Measurements from ENCODE around the gene TACC2. TPM values are rescaled to one million over a fixed set of nuclear protein-coding genes. Genes with fewer than 3 reads are reported as not detected.
"Not testable (repeated sequence)": the region's sequence is repeated elsewhere in the genome, so short reads cannot be mapped to it uniquely, and the experiment has no call there.

TACC2 gene
- total RNA-seq, 1 donor from 2014 or later: not detected

GRCh38 chr10:122073508-122073907 is 84.5 kb downstream of the TACC2 start:
- intact Hi-C loops (cut with micrococcal nuclease): no loop called here
- DNase-seq (no peak), ATAC-seq (ENCODE audit: low read depth) (no peak)
- TF ChIP-seq CTCF (IDR thresholded peaks at IDR 0.05): no peak
- Mint-ChIP-seq H3K4me1 (no peaks in the 10 kb centered on the region), H3K4me3 (no peak overlapping the region), H3K36me3 (ENCODE audit: low read depth) (no peaks in the 10 kb centered on the region), H3K27ac (no peak overlapping the region), H3K9me3 (no peaks in the 10 kb centered on the region), H3K27me3 (no peaks in the 10 kb centered on the region)
- POLR2A ChIA-PET: no interaction called here
- CTCF ChIA-PET: no interaction called here

- POLR2A ChIA-PET: no interaction called here
- H3K36me3 Mint-ChIP-seq (ENCODE audit: low read depth): no peaks in the 10 kb centered on the region
- H3K4me3 Mint-ChIP-seq: no peak overlapping the region
- no peaks in the 10 kb centered on the region for H3K4me1 Mint-ChIP-seq
- H3K9me3 Mint-ChIP-seq: no peaks in the 10 kb centered on the region
- no peak overlapping the region for H3K27ac Mint-ChIP-seq
- DNase-seq (no peak), ATAC-seq (ENCODE audit: low read depth) (no peak)
- CTCF ChIA-PET: no interaction called here
- no peak for TF ChIP-seq CTCF (IDR thresholded peaks at IDR 0.05)
- intact Hi-C loops (cut with micrococcal nuclease): no loop called here
- H3K27me3 Mint-ChIP-seq: no peaks in the 10 kb centered on the region
Measured at GRCh38 chr10:122075171-122075570, 86.2 kb downstream of the TACC2 start.

GRCh38 chr10:122075876-122076275 is 86.9 kb downstream of the TACC2 start:
- intact Hi-C loops (cut with micrococcal nuclease); ATAC-seq (ENCODE audit: low read depth); H3K9me3 Mint-ChIP-seq; DNase-seq; POLR2A ChIA-PET; H3K36me3 Mint-ChIP-seq (ENCODE audit: low read depth); CTCF ChIA-PET; H3K27me3 Mint-ChIP-seq; H3K4me3 Mint-ChIP-seq; H3K27ac Mint-ChIP-seq; H3K4me1 Mint-ChIP-seq: not testable (repeated sequence)

- Mint-ChIP-seq H3K4me3 (no peak overlapping the region), H3K9me3 (no peaks in the 10 kb centered on the region), H3K27me3 (no peaks in the 10 kb centered on the region), H3K4me1 (no peaks in the 10 kb centered on the region), H3K27ac (no peak overlapping the region), H3K36me3 (ENCODE audit: low read depth) (no peaks in the 10 kb centered on the region)
- ChIA-PET CTCF (no interaction called here), POLR2A (no interaction called here)
- DNase-seq: no peak
- no peak for ATAC-seq (ENCODE audit: low read depth)
- TF ChIP-seq CTCF (IDR thresholded peaks at IDR 0.05): no peak
- intact Hi-C loops (cut with micrococcal nuclease): no loop called here
Measured at GRCh38 chr10:122077311-122077875, 88.4 kb downstream of the TACC2 start.

- intact Hi-C loops (cut with micrococcal nuclease): no loop called here
- Mint-ChIP-seq H3K27ac (no peak overlapping the region), H3K36me3 (ENCODE audit: low read depth) (no peaks in the 10 kb centered on the region), H3K27me3 (no peaks in the 10 kb centered on the region), H3K9me3 (no peaks in the 10 kb centered on the region), H3K4me1 (no peaks in the 10 kb centered on the region), H3K4me3 (no peak overlapping the region)
- ATAC-seq (ENCODE audit: low read depth) (no peak), DNase-seq (no peak)
- TF ChIP-seq CTCF (IDR thresholded peaks at IDR 0.05): no peak
- ChIA-PET POLR2A (no interaction called here), CTCF (no interaction called here)
Measured at GRCh38 chr10:122078326-122078725, 89.4 kb downstream of the TACC2 start.
